Measurements from ENCODE around the gene CNPY3.

DNA sequence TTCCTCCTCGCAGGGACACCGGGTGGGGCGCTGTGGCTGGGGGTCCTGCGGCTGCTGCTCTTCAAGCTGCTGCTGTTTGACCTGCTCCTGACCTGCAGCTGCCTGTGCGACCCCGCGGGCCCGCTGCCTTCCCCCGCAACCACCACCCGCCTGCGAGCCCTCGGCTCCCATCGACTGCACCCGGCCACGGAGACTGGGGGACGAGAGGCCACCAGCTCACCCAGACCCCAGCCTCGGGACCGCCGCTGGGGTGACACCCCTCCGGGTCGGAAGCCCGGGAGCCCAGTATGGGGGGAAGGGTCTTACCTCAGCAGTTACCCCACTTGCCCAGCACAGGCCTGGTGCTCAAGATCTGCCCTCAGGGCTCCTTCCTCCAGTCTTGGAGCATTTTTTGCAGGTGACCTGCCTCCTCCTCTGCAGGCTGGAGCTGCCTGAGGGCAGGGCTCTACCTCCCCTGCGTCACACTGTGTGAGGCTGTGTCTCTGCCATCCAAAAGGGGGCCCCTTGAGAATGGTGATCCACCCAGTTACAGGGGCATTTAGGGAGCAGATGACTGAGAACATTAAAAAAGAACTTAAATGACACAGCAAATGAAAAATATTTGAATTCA, 3.9 kb upstream of the CNPY3 start:
- TF ChIP-seq, protein P1, sequence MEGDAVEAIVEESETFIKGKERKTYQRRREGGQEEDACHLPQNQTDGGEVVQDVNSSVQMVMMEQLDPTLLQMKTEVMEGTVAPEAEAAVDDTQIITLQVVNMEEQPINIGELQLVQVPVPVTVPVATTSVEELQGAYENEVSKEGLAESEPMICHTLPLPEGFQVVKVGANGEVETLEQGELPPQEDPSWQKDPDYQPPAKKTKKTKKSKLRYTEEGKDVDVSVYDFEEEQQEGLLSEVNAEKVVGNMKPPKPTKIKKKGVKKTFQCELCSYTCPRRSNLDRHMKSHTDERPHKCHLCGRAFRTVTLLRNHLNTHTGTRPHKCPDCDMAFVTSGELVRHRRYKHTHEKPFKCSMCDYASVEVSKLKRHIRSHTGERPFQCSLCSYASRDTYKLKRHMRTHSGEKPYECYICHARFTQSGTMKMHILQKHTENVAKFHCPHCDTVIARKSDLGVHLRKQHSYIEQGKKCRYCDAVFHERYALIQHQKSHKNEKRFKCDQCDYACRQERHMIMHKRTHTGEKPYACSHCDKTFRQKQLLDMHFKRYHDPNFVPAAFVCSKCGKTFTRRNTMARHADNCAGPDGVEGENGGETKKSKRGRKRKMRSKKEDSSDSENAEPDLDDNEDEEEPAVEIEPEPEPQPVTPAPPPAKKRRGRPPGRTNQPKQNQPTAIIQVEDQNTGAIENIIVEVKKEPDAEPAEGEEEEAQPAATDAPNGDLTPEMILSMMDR (IDR thresholded peaks at IDR 0.05; ENCODE audit: low read depth, low read length): no peak
- TF ChIP-seq EZH2phosphoT487 (IDR thresholded peaks at IDR 0.05; ENCODE audit: low read depth): no peak

All from OCI-LY3 (cell line).